CD4-positive, alpha-beta T cell (primary cell): ENCODE measurements around the gene MACROD2. TPM values are rescaled to one million over a fixed set of nuclear protein-coding genes. Genes with fewer than 3 reads are reported as not detected.

Experiments used
- ATAC-seq: fragments of 200-7000 bp; cut with Tn5 transposase; one replicate; pipeline ENCODE4 v1.10.0; 2022; ENCODE audit warnings: mild to moderate bottlenecking; ENCODE audit not compliant: poor library complexity
- CTCF ChIA-PET: fragments of 350-600 bp; sonication (Branson Sonifier 250); formaldehyde crosslinking; loops from one replicate; lab custom pipeline; 2021; ENCODE audit warnings: antibody characterized with exemption, inconsistent platforms; lab: Charles Lee
- POLR2A ChIA-PET: fragments of 350-600 bp; sonication (Branson Sonifier 250); formaldehyde crosslinking; loops from one replicate; lab custom pipeline; 2021; ENCODE audit warnings: antibody characterized with exemption, inconsistent platforms; lab: Charles Lee
- DNase-seq, 14 experiments: peaks; one replicate each; pipeline ENCODE4 v3.0.0-alpha.2; 2013 to 2020; ENCODE audit warnings: mixed read lengths in 2 of 14
- H3K27ac ChIP-seq, 2 donors: one replicate each; pipeline versions ENCODE4 v1.5.1 to v1.7.0; 2013; ENCODE audit warnings: low read length in 2 of 2, low read depth in 1 of 2, mild to moderate bottlenecking in 1 of 2
- H3K27me3 ChIP-seq, 2 experiments: 1 replicate in 1 of 2; 2 replicates in 1 of 2; pipeline versions ENCODE4 v1.6.1 to v1.7.0; 2013; ENCODE audit warnings: low read length in 2 of 2, control low read depth in 1 of 2, mild to moderate bottlenecking in 1 of 2, moderate library complexity in 1 of 2; ENCODE audit not compliant: insufficient read depth in 2 of 2, control insufficient read depth in 1 of 2
- H3K36me3 ChIP-seq: one replicate; pipeline ENCODE4 v1.6.1; 2013; ENCODE audit warnings: low read length, control low read depth; ENCODE audit not compliant: insufficient read depth
- H3K4me1 ChIP-seq: one replicate; pipeline ENCODE4 v1.6.1; 2013; ENCODE audit warnings: low read length, control low read depth; ENCODE audit not compliant: insufficient read depth
- H3K4me3 ChIP-seq: one replicate; pipeline ENCODE4 v1.5.1; 2013; ENCODE audit warnings: mild to moderate bottlenecking, low read length, moderate library complexity
- H3K9me3 ChIP-seq, 2 experiments: 1 replicate in 1 of 2; 2 replicates in 1 of 2; pipeline versions ENCODE4 v1.6.1 to v1.7.0; 2013; ENCODE audit warnings: low read length in 2 of 2, mild to moderate bottlenecking in 2 of 2, control low read depth in 1 of 2, moderate library complexity in 1 of 2; ENCODE audit not compliant: control insufficient read depth in 1 of 2, insufficient read depth in 1 of 2
- H3K27ac Mint-ChIP-seq: one replicate; pipeline ENCODE4 v1.8.0; 2020; ENCODE audit warnings: mixed read lengths
- H3K27me3 Mint-ChIP-seq: one replicate; pipeline ENCODE4 v1.8.0; 2021; ENCODE audit warnings: mixed read lengths
- H3K36me3 Mint-ChIP-seq: one replicate; pipeline ENCODE4 v1.8.0; 2021; ENCODE audit warnings: low read depth, mixed read lengths
- H3K4me1 Mint-ChIP-seq: one replicate; pipeline ENCODE4 v1.8.0; 2021; ENCODE audit warnings: low read depth, mixed read lengths
- H3K4me3 Mint-ChIP-seq: one replicate; pipeline ENCODE4 v1.8.0; 2020; ENCODE audit warnings: mild to moderate bottlenecking, mixed read lengths
- H3K9me3 Mint-ChIP-seq: one replicate; pipeline ENCODE4 v1.8.0; 2020; ENCODE audit warnings: mixed read lengths
- CTCF ChIP-seq: fragments of 200-600 bp; IDR thresholded peaks from one replicate; pipeline ENCODE4 v1.8.0; 2022; ENCODE audit warnings: antibody characterized with exemption, mild to moderate bottlenecking
- intact Hi-C, 2 experiments: fragments of 100-400 bp; cut with DNase I in 1 of 2; cut with micrococcal nuclease in 1 of 2; formaldehyde crosslinking; loops; one replicate each; pipeline versions ENCODE4 v1.15.1 to v1.9.0; 2023 to 2025; cut with DNase I, micrococcal nuclease
- total RNA-seq, 174 experiments: library from RNA in 2 of 174; stranded (reverse) in 2 of 174; gene quantifications; one replicate each; pipeline ENCODE4 v1.2.3 and lab custom pipeline; 2021 to 2026

MACROD2 gene
- total RNA-seq, 2 experiments from 2014 or later = not detected

DNA sequence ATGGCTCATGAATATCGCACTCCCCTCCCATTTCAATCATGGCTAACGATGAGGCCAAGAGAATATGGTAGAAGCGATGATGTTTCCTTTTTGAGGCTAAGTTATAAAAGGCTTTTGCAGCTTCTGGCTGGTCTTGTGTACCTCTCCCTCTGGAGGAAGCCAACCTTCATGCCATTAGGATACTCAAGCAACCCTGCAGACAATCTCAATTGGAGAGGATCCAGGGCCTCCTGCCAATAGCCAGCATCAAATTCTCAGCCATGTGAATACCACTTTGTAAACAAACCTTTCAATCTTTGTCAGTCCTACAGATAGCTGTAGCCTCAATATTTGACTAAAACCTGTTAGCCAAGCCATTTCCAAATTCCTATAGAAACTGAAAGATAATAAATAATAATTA lies 1839.5 kb downstream of the MACROD2 start:
- ChIA-PET POLR2A (no interaction called here), CTCF (no interaction called here)
- H3K27ac Mint-ChIP-seq = no peak overlapping the region
- no peak overlapping the region for H3K4me3 Mint-ChIP-seq
- H3K27me3 Mint-ChIP-seq = no peaks in the 10 kb centered on the region
- Histone ChIP-seq H3K4me1 (no peaks in the 10 kb centered on the region), H3K4me3 (no peak overlapping the region), H3K27me3 (no peaks in the 10 kb centered on the region), H3K9me3 (peaks cover 0 to 3% of the 10 kb centered on the region in 2 experiments), H3K36me3 (no peaks in the 10 kb centered on the region), H3K27ac (no peak overlapping the region)
- no peaks in the 10 kb centered on the region for H3K9me3 Mint-ChIP-seq
- no peak for TF ChIP-seq CTCF
- H3K36me3 Mint-ChIP-seq = no peaks in the 10 kb centered on the region
- no peaks in the 10 kb centered on the region for H3K4me1 Mint-ChIP-seq
- intact Hi-C loops = no loop called here
- ATAC-seq = no peak
- DNase-seq = no peak

GRCh38 chr20:15835811-15836210 lies 1840.5 kb downstream of the MACROD2 start:
- TF ChIP-seq CTCF = no peak
- H3K27ac ChIP-seq = no peak overlapping the region
- no peaks in the 10 kb centered on the region for H3K27me3 ChIP-seq
- no peaks in the 10 kb centered on the region for H3K4me1 ChIP-seq
- no peaks in the 10 kb centered on the region for H3K9me3 Mint-ChIP-seq
- DNase-seq (no peak), ATAC-seq (no peak)
- intact Hi-C loops = no loop called here
- CTCF ChIA-PET = no interaction called here
- no peaks in the 10 kb centered on the region for H3K27me3 Mint-ChIP-seq
- no peak overlapping the region for H3K27ac Mint-ChIP-seq
- H3K9me3 ChIP-seq = peaks cover 0 to 3% of the 10 kb centered on the region in 2 experiments
- POLR2A ChIA-PET = no interaction called here
- H3K4me3 Mint-ChIP-seq = no peak overlapping the region
- H3K4me3 ChIP-seq = no peak overlapping the region
- H3K36me3 ChIP-seq = no peaks in the 10 kb centered on the region
- no peaks in the 10 kb centered on the region for H3K36me3 Mint-ChIP-seq
- no peaks in the 10 kb centered on the region for H3K4me1 Mint-ChIP-seq

- POLR2A ChIA-PET = no interaction called here
- no peak overlapping the region for H3K4me3 Mint-ChIP-seq
- intact Hi-C loops = no loop called here
- CTCF ChIA-PET = no interaction called here
- Histone ChIP-seq H3K27me3 (no peaks in the 10 kb centered on the region), H3K27ac (no peak overlapping the region), H3K9me3 (no peaks in the 10 kb centered on the region), H3K36me3 (no peaks in the 10 kb centered on the region), H3K4me1 (no peaks in the 10 kb centered on the region), H3K4me3 (no peak overlapping the region)
- no peaks in the 10 kb centered on the region for H3K4me1 Mint-ChIP-seq
- H3K27ac Mint-ChIP-seq = no peak overlapping the region
- no peaks in the 10 kb centered on the region for H3K36me3 Mint-ChIP-seq
- ATAC-seq = no peak
- no peak for DNase-seq
- no peaks in the 10 kb centered on the region for H3K27me3 Mint-ChIP-seq
- H3K9me3 Mint-ChIP-seq = no peaks in the 10 kb centered on the region
- no peak for TF ChIP-seq CTCF
These were observed 1841.3 kb downstream of the MACROD2 start for GRCh38 chr20:15836634-15837033.
